K562 (cell line): ENCODE data around the gene LIFR. TPM values are rescaled to one million over a fixed set of nuclear protein-coding genes. Genes with fewer than 3 reads are reported as not detected.

ENCODE experiments used
- ATAC-seq: fragments of 200-7000 bp; cut with Tn5 transposase; 3 replicates; pipeline ENCODE4 v1.9.1; 2020; ENCODE audit warnings: moderate library complexity
- BruUV-seq: library from RNA; stranded (reverse); fragments of 400-500 nt; replicated peaks from 2 replicates; lab custom pipeline; 2021; lab: Mats Ljungman, UMichigan
- CTCF ChIA-PET: fragments of 300-600 bp; formaldehyde crosslinking; extraction: SDS; loops from one replicate; lab custom pipeline; 2021; ENCODE audit warnings: low intra/inter-chr PET ratio; lab: Yijun Ruan, JAX
- POLR2A ChIA-PET: fragments of 300-600, 350-650 bp; sonication (Branson Sonifier 250); formaldehyde crosslinking; extraction: SDS; loops from one replicate; lab custom pipeline; 2021; ENCODE audit warnings: antibody characterized with exemption, inconsistent platforms; lab: Yijun Ruan, JAX
- DNase-seq, 4 experiments: peaks; one replicate each; pipeline versions ENCODE4 v3.0.0 to v3.0.0-alpha.2; 2011 to 2018; ENCODE audit warnings: low spot score in 3 of 4, mixed read lengths in 3 of 4; ENCODE audit errors: extremely low read depth in 1 of 4
- FAIRE-seq: peaks from 2 replicates; lab custom pipeline; 2011; peaks lifted over from hg19 to GRCh38; lab: Jason Lieb, UNC
- H2AFZ ChIP-seq: 2 replicates; pipeline ENCODE4 v1.6.0; 2011; ENCODE audit warnings: low read depth, low read length, control low read depth, inconsistent platforms
- H3K27ac ChIP-seq: fragments of 200-600 bp; 3 replicates; pipeline ENCODE4 v1.8.0; 2011; ENCODE audit warnings: low read depth, mild to moderate bottlenecking, control low read depth, inconsistent platforms, low read length, moderate library complexity, mixed read lengths; ENCODE audit errors: extremely low read depth
- H3K27me3 ChIP-seq, 2 experiments: fragments of 300-600 bp in 1 of 2; 2 replicates in 1 of 2; 3 replicates in 1 of 2; pipeline versions ENCODE4 v1.6.0 to v1.8.0; 2011; ENCODE audit warnings: inconsistent platforms in 2 of 2, low read length in 2 of 2, mild to moderate bottlenecking in 1 of 2, mixed read lengths in 1 of 2, moderate library complexity in 1 of 2; ENCODE audit not compliant: control insufficient read depth in 2 of 2, insufficient read depth in 2 of 2
- H3K36me3 ChIP-seq: fragments of 300-600 bp; 3 replicates; pipeline ENCODE4 v1.8.0; 2011; ENCODE audit warnings: mild to moderate bottlenecking, low read length, inconsistent platforms; ENCODE audit not compliant: control insufficient read depth, insufficient read depth
- H3K4me1 ChIP-seq, 2 experiments: fragments of 200-600 bp in 1 of 2; replicated peaks in 1 of 2; 2 replicates in 1 of 2; 3 replicates in 1 of 2; pipeline versions ENCODE4 v1.5.1 to v1.8.0; 2011; ENCODE audit warnings: inconsistent platforms in 2 of 2, low read length in 2 of 2, mild to moderate bottlenecking in 1 of 2, mixed read lengths in 1 of 2, moderate library complexity in 1 of 2; ENCODE audit not compliant: control insufficient read depth in 2 of 2, insufficient read depth in 2 of 2
- H3K4me2 ChIP-seq: 2 replicates; pipeline ENCODE4 v1.6.1; 2011; ENCODE audit warnings: low read length, control low read depth, inconsistent platforms, mixed read lengths; ENCODE audit not compliant: insufficient read depth
- H3K4me3 ChIP-seq: fragments of 200-600 bp; sonication (generic), shearing (Covaris generic); 2 replicates; pipeline ENCODE4 v1.5.1; 2016; ENCODE audit warnings: control low read depth, inconsistent platforms
- H3K79me2 ChIP-seq: fragments of 200-600 bp; 3 replicates; pipeline ENCODE4 v1.8.0; 2011; ENCODE audit warnings: low read length, inconsistent platforms; ENCODE audit not compliant: control insufficient read depth, insufficient read depth
- H3K9ac ChIP-seq, 2 experiments: 2 replicates each; pipeline versions ENCODE4 v1.6.0 to v1.6.1; 2011; ENCODE audit warnings: low read depth in 2 of 2, low read length in 2 of 2, control low read depth in 1 of 2, inconsistent platforms in 1 of 2, mild to moderate bottlenecking in 1 of 2, mixed read lengths in 1 of 2; ENCODE audit not compliant: insufficient read depth in 1 of 2
- H3K9me1 ChIP-seq: one replicate; pipeline ENCODE4 v1.6.0; 2011; ENCODE audit warnings: inconsistent platforms, mild to moderate bottlenecking, low read length, moderate library complexity; ENCODE audit not compliant: control insufficient read depth, insufficient read depth
- H3K9me3 ChIP-seq: replicated peaks from 2 replicates; pipeline ENCODE4 v1.5.1; 2011; ENCODE audit warnings: low read depth, low read length, inconsistent platforms; ENCODE audit not compliant: control insufficient read depth, insufficient read depth
- H4K20me1 ChIP-seq: replicated peaks from 2 replicates; pipeline ENCODE4 v1.6.1; 2011; ENCODE audit warnings: low read length, inconsistent platforms, mixed read lengths; ENCODE audit not compliant: control insufficient read depth, insufficient read depth
- CHD2 ChIP-seq: IDR thresholded peaks from 2 replicates; pipeline ENCODE4 v1.6.1; 2011; ENCODE audit warnings: low read depth, low read length
- NKRF ChIP-seq: fragments of 450-650 bp; IDR thresholded peaks from 2 replicates; pipeline ENCODE4 v1.6.1; 2016; ENCODE audit warnings: borderline replicate concordance
- RBFOX2 ChIP-seq: fragments of 200-400 bp; formaldehyde crosslinking; IDR thresholded peaks from 2 replicates; pipeline ENCODE4 v1.6.1; 2017; ENCODE audit warnings: low read depth, mild to moderate bottlenecking, low read length, moderate library complexity
- SNRNP70 ChIP-seq: fragments of 200-400 bp; formaldehyde crosslinking; optimal IDR thresholded peaks from 2 replicates; pipeline ENCODE3; 2017; ENCODE audit warnings: low read depth, low read length
- STAT6 ChIP-seq: sonication (generic); formaldehyde crosslinking; IDR thresholded peaks from 2 replicates; pipeline ENCODE4 v1.8.1; 2023; ENCODE audit warnings: mild to moderate bottlenecking, missing genetic modification reagents
- ZNF76 ChIP-seq: fragments of 250-450 bp; sonication (Bioruptor Pico); IDR thresholded peaks from 2 replicates; pipeline ENCODE4 v1.4.0; 2020; ENCODE audit warnings: mild to moderate bottlenecking, moderate library complexity, borderline replicate concordance
- WGBS: fragments of 100-300 bp; shearing (Covaris generic); methylation state at CpG from one replicate; pipeline ENCODE4 v1.1.6; 2016; ENCODE audit warnings: low coverage, mixed read lengths; ENCODE audit not compliant: insufficient coverage; ENCODE audit errors: missing lambda C conversion rate; 5-methylcytosine and 5-hydroxymethylcytosine counted together
- in situ Hi-C: fragments of 300-500 bp; cut with MboI; formaldehyde crosslinking; loops from 4 replicates; pipeline ENCODE4 v1.15.0; 2018; ENCODE audit warnings: inconsistent platforms, mixed read lengths
- intact Hi-C: fragments of 100-400 bp; cut with micrococcal nuclease; formaldehyde crosslinking; loops from 2 replicates; pipeline ENCODE4 v1.14.2; 2022
- polyA plus RNA-seq, 8 experiments: library from polyadenylated mRNA; depleted of rRNA in 4 of 8; stranded (reverse) in 5 of 8; unstranded in 3 of 8; fragments of >200 nt; fragmentation: Nextera tagmentation in 2 of 8; fragmentation: Illumina TruSeq in 1 of 8; extraction: Ambion mirVana in 2 of 8; extraction: Trizol in 1 of 8; gene quantifications; 2 replicates each; pipeline versions ENCODE4 v1.2.1 to v1.2.3, GENCODE V29; 2011 to 2014; ENCODE audit warnings: inconsistent platforms in 1 of 8, missing spikeins in 1 of 8
- total RNA-seq, 7 experiments: library from RNA; depleted of rRNA in 6 of 7; stranded (reverse); fragments of >200 nt in 6 of 7; fragmentation: Illumina TruSeq in 2 of 7; extraction: Trizol in 2 of 7; gene quantifications; 2 replicates each; pipeline versions ENCODE4 v1.2.1 to v1.2.3, GENCODE V29; 2011 to 2021; ENCODE audit warnings: low replicate concordance in 1 of 7
- TF ChIP-seq, protein P1 (sequence below): fragments of 150-350 bp; IDR thresholded peaks from 2 replicates; pipeline ENCODE4 v1.6.1; 2014; ENCODE audit warnings: low read depth, mild to moderate bottlenecking, low read length, borderline replicate concordance

Gene LIFR
- total and polyA plus RNA-seq, 9 of the 15 experiments (the other 6 are each of a cell fraction or from before 2014, with no cell fraction given), result 0.43 to 5.7 (median 3.3) TPM

DNA sequence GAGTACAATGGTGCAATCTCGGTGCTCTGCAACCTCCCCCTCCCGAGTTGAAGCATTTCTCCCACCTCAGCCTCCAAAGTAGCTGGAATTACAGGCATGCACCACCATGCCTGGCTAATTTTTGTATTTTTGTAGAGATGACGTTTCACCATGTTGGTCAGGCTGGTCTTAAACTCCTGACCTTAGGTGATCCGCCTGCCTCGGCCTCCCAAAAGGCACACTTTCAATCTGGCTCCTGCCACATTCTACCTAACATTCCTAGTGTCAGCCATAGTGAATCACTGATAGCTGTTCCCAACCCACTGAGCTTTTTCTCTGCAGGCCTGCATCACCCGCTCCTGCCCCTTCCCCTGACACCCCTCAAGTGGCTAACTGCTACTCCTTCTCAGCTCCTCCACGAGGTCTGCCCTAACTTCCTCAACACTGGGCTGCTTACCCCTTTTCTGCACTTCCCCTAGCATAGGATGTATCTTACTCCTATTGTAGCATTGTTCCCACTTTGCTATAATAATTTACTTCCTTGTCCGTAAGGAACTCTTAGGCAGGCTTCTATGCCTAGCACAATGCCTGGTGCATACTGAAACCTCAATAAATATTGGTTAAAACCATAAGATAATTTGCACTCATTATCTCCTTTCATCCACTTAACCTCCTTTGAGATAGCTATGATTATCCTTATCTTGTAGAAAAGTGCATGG lies 42.0 kb upstream of the LIFR start:
- ChIA-PET CTCF (no interaction called here), POLR2A (interaction anchor here (0.6 to 0.9 kb wide), 3 partner anchors 10 to 21 kb away, joined by 3 read pairs; no protein-coding TSS in a partner anchor)
- DNase-seq, result no peak
- FAIRE-seq, result no peak
- no peak overlapping the region for H3K4me2 ChIP-seq
- H3K79me2 ChIP-seq, result no peaks in the 10 kb centered on the region
- WGBS, result 9% methylated on average over 8 of the region's 8 CpGs
- H3K4me3 ChIP-seq, result no peak overlapping the region
- ATAC-seq, result no peak
- no peak overlapping the region for H3K27ac ChIP-seq
- H3K9ac ChIP-seq, result no peak overlapping the region
- peaks cover 0 to 3% of the 10 kb centered on the region in 2 experiments; a peak in 2 of 5 replicates for H3K27me3 ChIP-seq
- H3K9me3 ChIP-seq, result no peaks in the 10 kb centered on the region
- no peaks in the 10 kb centered on the region for H4K20me1 ChIP-seq
- BruUV-seq, result no TSS peak
- intact Hi-C loops (no loop called here), in situ Hi-C loops (no loop called here)
- no peak overlapping the region for H2AFZ ChIP-seq
- H3K36me3 ChIP-seq, result no peaks in the 10 kb centered on the region
- H3K4me1 ChIP-seq, result peaks cover 0 to 5% of the 10 kb centered on the region in 2 experiments; a peak in 1 of 5 replicates
- TF ChIP-seq NKRF (no peak), ZNF76 (no peak), SNRNP70 (no peak), CHD2 (no peak), RBFOX2 (no peak), STAT6 (CRISPR knock-in tag) (no peak)
- TF ChIP-seq, protein P1, sequence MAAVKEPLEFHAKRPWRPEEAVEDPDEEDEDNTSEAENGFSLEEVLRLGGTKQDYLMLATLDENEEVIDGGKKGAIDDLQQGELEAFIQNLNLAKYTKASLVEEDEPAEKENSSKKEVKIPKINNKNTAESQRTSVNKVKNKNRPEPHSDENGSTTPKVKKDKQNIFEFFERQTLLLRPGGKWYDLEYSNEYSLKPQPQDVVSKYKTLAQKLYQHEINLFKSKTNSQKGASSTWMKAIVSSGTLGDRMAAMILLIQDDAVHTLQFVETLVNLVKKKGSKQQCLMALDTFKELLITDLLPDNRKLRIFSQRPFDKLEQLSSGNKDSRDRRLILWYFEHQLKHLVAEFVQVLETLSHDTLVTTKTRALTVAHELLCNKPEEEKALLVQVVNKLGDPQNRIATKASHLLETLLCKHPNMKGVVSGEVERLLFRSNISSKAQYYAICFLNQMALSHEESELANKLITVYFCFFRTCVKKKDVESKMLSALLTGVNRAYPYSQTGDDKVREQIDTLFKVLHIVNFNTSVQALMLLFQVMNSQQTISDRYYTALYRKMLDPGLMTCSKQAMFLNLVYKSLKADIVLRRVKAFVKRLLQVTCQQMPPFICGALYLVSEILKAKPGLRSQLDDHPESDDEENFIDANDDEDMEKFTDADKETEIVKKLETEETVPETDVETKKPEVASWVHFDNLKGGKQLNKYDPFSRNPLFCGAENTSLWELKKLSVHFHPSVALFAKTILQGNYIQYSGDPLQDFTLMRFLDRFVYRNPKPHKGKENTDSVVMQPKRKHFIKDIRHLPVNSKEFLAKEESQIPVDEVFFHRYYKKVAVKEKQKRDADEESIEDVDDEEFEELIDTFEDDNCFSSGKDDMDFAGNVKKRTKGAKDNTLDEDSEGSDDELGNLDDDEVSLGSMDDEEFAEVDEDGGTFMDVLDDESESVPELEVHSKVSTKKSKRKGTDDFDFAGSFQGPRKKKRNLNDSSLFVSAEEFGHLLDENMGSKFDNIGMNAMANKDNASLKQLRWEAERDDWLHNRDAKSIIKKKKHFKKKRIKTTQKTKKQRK, result no peak
- TF ChIP-seq, all 486 proteins: peak for 0
- H3K9me1 ChIP-seq, result no peaks in the 10 kb centered on the region
